Fibroblast of upper back skin (primary cell): ENCODE measurements around the gene CCDC63.

ENCODE experiments used
- DNase-seq: peaks from one replicate; pipeline ENCODE4 v3.0.0-alpha.2; 2013

CCDC63 gene

DNA sequence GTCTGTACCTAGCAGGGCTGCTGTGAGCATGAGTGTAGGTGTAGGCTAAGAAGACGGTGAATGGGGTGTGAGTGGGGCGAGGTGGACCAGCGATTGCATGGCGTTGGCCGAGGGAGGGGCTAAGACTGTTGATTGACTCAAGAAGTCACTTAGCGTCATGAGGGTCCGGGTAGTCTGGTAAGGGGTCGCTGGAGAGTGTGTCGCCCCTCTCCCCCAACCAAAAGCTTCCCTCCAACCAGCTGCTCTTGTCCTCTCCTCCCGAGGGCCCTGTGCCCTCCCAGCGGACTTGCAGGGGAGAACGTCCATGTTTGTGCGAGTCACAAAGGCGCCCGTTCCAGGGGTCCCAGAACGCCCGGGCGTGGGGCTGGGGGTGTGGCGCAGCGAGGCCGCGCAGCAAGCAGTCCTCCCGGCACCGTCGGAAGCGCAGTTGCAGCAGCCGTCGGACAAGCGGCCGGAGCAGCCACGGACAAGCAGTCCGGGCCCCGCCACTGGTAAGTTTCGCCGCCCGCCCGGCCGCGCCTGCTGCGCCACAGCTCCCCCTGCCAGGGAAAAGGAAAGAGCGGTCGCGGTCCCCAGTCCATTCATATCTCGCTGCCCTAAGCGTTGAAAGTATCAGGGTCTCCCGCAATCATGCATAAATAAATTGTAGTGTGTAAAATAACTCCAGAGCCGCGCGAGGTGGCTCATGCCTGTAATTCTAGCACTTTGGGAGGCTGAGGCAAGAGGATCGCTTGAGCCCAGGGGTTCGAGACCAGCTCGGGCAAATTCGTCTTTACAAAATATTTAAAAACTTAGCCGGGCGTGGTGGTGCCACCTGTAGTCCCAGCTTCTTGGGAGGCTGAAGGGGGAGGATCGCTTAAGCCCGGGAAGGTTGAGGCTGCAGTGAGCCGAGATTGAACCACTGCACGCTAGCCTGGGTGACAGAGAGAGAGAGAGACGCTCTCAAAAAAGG is at the start of gene CCDC63:
Gene CCDC63, plus strand, starts transcription at position 373 of the 952 bp plus-strand sequence. CDS start 5,968 bp downstream, outside the sequence.
- DNase-seq = peak; percentile 32

- DNase-seq = no peak
Observed at GRCh38 chr12:110798461-110798860, 48.3 kb upstream of the CCDC63 start.

DNA sequence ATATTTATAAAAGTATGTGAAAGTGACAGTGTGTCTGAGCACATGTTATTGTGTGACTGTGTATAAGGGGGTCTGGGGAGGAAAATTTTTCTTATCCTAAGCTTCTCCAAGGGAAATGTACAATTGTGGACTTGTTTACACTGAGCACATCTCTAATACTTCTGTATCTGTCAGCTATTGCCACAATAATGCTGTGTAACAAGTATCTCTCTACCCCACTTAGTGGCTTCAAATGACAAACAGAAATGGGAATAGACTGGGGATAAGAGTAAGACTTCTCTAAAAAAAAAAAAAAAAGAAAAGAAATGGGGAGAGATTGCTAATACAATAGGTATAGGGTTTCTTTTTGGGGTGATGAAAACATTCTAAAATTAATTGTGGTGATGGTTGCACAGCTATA is 44.3 kb upstream of the CCDC63 start:
- no peak for DNase-seq

GRCh38 chr12:110804406-110804805 is 42.4 kb upstream of the CCDC63 start:
- DNase-seq = no peak

- no peak for DNase-seq
Observed at GRCh38 chr12:110807640-110808039, 39.1 kb upstream of the CCDC63 start.

DNA sequence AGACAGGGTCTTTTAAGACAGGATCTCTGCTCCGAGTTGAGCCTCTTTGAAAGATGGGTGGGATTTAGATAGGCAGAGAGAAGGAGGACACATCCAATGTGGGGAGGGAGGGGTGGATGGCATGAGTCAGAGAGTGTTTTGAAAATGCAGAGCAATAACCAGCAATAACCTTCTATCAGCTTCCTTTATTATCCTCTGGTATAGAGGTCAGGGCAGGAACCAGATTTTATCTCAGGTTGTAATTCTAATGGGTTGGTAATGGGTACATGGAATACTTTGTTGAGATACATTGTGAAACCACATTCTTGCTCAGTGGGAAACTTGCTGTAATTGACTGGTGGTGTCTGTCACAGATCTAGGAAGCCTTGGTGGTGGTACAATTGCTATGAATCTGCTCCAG is 37.6 kb upstream of the CCDC63 start:
- DNase-seq = no peak

- no peak for DNase-seq
Observed at GRCh38 chr12:110811972-110812371, 34.8 kb upstream of the CCDC63 start.

- DNase-seq = no peak
Observed at GRCh38 chr12:110813285-110813684, 33.5 kb upstream of the CCDC63 start.

GRCh38 chr12:110813756-110814155 is 33.0 kb upstream of the CCDC63 start:
- DNase-seq = no peak

GRCh38 chr12:110816248-110816647 is 30.5 kb upstream of the CCDC63 start:
- DNase-seq = no peak

- DNase-seq = no peak
Observed at GRCh38 chr12:110816779-110817178, 30.0 kb upstream of the CCDC63 start.

DNA sequence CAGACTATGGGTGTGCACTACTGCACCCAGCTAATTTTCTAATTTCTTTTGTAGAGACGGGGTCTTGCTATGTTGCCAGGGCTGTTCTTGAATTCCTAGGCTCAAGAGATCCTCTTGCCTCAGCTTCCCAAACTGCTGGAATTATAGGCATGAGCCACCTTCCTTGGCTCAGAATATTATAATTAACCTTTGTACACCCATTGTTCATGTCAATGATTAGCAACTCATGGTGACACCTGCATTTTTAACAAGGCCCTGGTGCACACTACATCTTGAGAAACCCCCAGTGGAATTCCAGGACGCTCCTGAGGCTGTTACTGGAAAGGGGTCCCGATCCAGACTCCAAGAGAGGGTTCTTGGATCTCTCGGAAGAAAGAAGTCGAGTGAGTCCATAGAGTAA is 28.3 kb upstream of the CCDC63 start:
- DNase-seq = no peak

GRCh38 chr12:110819150-110819549 is 27.6 kb upstream of the CCDC63 start:
- no peak for DNase-seq

DNA sequence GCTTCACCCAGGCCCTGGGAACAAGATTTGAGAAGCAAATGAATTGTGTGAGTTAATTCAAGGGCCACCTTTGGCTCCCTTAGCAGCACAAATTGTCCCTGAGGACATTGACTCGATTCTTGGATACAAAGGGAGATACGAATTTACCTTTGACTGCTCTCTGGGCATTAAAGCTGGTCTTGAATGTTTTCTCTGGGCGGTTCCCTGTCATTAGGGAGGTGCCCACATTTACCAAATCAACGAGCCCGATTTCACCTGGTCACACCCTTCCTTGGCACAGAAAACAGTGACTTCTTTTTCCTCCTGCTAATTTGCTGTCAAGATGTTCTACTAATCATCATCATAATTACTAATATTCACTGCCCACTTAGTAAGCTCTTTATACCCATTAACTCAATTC is 27.1 kb upstream of the CCDC63 start:
- no peak for DNase-seq

DNA sequence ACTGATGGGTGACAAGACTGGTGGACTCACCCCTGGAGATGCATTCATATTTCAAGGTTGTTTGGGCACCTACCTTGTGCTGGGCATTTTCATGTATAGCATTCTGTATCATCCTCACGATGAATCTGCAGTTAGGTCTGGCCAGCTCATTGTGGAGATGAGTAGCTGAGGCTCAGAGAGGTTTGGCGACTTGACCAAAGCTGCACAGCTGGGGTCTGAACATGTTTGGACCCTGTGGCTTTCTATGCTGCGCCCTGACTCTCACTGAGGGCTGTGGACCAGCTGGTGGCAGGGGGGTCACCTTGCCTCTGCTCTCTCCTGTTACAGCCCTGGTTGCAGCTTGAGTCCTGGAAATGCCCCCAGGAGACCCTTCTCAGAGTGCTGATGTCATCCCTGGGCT is 24.9 kb upstream of the CCDC63 start:
- DNase-seq = no peak

DNA sequence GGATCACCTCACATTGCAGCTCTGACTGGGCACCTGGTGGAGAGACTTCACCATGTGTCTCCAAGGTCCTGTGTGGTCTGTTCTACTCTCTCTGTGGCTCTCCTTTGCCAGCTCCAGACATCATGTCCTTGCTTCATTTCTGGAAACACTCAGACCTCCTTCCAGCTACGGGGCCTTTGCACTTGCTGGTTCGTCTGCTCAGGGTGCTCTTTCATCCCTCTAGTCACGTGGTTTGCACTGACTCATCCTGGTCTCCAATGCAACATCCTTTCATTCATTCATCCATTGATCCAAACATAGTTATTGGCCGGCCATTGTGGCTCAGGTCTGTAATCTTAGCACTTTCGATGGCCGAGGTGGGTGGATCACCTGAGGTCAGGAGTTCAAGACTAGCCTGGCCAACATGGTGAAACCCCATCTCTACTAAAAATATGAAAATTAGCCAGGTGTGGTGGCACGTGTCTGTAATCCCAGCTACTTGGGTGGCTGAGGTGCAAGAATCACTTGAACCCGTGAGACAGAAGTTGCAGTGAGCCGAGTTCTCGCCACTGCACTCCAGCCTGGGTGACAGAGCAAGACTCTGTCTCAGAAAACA is 23.9 kb upstream of the CCDC63 start:
- no peak for DNase-seq

DNA sequence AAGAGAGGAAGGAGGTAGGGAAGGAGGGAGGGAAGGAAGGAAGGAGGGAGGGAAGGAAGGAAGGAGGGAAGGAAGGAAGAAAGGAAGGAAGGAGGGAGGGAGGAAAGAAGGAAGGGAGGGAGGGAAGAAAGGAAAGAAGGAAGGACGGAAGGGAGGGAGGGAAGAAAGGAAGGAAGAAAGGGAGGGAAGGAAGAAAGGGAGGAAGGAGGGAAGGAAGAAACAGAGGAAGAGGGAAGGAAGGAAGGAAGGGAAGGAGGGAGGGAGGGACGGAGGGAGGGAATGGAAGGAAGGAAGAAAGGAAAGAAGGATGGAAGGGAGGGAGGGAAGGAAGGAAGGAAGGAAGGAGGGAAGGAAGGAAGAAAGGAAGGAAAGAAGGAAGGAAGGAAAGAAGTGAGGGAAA is 22.4 kb upstream of the CCDC63 start:
- DNase-seq = no peak

DNA sequence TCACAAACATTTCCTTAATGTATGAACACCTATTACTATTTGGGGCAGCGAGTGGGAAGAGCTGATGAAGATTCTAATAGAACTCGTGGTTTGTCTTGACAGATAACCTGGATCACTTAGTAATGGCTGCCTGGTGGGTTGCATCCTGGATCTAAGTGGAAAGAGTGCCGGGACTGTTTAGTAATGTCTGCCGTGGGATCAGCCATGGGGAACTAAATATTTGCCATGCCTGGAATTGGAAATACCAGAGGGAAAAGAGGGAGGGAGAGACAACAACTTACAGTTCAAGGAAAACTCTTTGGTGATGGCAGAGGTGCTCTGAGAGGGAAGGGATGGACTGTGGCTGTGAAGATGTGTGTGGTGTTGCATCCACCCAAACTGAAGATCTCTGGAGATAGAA is 21.3 kb upstream of the CCDC63 start:
- no peak for DNase-seq

GRCh38 chr12:110826592-110827200 is 20.1 kb upstream of the CCDC63 start:
- DNase-seq = peak; percentile 77

DNA sequence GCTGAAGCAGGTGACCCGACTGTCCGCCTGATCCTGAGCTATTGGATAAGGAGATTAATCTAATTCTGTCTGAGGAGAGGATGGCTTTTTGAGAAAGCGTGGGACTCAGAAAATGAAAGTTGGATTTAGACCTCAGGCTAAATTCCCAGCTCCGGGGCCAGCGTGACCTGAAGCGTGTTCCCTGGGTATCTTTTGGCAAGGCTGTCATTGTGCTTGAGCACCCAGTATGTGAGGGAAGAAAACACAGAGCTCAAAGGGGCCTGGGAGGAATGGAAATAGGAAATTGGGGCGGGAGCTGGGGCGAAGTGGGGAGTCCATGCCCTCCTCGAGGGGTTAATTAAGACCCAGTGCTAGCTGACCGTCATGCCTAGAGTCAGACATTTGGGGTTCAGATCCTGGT is 17.5 kb upstream of the CCDC63 start:
- no peak for DNase-seq

DNA sequence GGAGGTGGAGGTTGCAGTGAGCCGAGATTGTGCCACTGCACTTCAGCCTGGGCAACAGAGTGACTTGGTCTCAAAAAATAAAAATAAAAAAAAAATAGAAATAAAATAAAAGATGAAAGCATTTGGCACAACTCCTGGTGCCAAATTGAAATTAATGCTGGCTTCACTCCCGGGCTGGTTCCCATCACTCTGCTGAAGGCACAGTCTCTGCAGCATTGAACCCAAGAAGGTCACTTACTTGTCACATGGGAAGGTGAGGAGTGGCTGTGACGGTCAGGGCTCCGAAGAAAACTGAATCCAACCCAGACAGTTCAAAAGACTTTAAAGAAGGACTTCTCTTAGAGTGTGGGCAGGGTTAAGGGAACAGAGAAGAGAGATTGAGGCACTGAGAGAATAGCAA is 10.5 kb upstream of the CCDC63 start:
- no peak for DNase-seq

DNA sequence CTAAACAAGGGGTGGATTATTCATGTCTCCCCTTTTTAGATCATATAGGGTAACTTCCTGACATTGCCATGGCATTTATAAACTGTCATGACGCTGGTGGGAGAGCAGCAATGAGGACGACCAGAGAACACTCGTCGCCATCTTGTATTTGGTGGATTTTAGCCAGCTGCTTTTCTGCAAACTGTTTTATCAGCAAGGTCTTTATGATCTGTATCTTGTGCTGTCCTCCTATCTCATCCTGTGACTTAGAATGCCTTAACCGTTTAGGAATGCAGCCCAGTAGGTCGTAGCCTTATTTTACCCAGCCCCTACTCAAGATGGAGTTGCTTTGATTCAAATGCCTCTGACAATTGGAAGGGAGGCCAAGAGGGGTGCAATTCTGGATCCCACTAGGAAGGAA is 5.8 kb upstream of the CCDC63 start:
- DNase-seq = no peak

- DNase-seq = no peak
Observed at GRCh38 chr12:110844131-110844530, 2.7 kb upstream of the CCDC63 start.
